ENCODE data around the gene TCF7L2.

The TCF7L2 gene

DNA sequence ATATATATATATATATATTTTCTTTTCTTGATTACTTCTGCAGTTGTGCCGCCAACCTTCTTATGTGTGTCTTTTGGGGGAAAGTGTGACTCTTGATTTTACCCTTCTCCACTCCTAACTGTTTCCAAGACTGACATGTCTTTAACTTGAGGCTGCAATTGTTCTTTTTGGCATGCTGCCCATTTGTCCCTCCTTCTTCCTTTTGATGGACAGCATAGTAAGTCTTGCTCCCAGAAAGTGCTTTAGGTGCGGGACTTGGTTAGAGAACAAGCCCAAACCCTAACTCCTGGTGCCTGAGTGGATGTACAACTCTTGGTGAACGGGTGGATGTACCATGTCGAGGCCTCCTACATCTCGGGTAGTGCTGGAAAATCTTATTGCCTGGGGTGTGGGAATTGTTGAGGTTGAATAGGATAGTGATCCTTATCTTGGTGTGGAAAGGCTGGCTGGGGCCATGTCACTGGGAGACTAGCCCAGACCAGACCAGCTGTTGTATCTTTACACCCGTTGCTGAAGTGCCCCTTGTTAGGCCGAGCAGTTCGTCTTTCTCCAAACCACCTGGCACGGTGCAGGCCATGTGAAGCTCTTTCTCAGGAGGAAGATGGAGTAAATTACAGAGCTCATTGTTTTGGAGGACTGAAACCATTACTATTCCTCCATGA is 16.3 kb downstream of the TCF7L2 start:
- no peak for DNase-seq

DNA sequence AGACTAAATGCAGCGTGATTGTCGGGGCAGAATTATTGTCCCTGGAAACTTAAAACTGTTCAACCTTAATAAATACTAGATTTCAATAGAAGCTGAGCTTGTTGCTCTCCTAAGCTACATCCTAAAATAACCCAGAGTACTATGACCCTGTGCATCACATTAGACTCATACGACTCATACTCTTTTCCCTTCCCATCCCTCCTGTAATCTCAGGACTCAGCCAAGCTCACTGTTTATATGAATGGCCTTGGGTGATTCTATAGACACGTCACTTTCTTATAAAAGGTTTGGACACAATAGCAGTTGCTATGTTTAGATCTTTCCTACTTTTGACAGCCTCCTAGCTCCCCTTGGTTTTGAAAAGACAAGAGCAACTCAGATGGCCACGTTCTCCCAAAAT is 17.2 kb downstream of the TCF7L2 start:
- no peak for DNase-seq

DNA sequence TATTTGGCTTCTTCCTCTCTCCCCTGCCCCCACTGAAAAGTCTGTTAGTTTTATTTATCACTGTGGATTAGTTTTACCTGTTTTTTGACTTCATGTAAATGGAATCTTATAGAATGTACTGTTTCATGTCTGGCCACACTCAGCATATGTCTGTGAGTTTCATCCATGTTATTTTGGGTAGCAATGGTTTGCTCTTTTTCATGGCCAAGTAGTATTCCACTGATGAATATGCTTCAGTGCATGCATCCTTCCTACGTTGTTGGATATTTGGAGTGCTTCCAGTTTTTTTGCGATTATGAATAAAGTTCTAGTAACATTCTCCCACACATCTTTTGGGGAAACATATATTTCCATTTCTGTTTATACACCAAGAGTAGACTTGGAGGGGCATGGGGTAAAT is 19.1 kb downstream of the TCF7L2 start:
- DNase-seq: no peak

DNA sequence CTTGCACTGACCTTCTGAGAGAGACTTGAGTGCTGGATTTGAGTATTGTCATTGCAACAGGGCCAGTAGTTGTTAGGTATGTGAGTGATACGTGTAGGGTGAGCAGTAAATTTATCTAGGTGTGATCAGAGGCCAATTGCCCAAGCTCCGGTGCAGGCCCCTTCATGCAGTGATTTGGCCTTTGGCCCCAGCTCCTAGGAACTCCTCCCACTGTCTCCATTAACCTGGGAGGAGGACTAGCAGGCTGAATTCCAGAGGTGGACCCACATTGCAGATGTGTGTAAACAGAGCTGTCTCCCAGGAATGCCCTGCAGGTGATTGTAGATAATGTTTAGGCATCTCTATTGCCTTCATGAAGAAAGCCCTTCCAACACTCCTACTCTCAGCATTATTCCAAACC is 19.5 kb downstream of the TCF7L2 start:
- DNase-seq: no peak

DNA sequence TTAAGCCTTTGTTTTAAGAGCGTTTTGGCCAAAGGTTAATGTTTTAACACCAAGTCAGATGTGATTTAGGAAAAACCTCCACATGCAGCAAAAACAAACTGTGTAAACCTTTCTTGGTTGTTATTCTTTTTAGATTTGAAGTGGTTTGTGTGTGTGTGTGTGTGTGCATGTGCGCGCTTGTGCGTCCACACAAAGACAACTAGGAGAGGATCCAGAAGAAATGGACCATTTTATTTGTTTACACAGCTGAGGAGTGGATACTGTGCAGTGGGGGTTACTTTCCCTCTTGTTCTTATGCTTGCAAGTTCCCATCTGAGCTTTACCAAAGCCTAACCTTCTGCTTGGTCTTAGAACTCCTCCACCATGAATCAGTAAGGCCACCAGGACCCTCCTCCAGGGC is 20.0 kb downstream of the TCF7L2 start:
- no peak for DNase-seq

DNA sequence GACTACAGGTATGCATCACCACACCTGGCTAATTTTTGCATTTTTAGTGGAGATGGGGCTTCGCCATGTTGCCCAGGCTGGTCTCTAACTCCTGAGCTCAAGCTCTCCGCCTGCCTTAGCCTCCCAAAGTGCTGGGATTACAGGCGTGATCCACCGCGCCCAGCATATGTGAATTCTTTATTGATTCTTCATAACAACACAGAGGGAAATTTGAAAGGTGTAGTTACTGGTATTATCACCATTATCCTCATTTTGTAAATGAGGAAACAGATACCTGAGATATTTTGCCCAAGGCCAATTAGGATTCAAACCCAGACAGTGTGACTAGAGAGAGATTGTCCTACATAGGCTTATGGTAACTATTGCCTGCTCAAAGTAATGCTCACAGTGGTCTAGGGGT is 22.6 kb downstream of the TCF7L2 start:
- DNase-seq: no peak

DNA sequence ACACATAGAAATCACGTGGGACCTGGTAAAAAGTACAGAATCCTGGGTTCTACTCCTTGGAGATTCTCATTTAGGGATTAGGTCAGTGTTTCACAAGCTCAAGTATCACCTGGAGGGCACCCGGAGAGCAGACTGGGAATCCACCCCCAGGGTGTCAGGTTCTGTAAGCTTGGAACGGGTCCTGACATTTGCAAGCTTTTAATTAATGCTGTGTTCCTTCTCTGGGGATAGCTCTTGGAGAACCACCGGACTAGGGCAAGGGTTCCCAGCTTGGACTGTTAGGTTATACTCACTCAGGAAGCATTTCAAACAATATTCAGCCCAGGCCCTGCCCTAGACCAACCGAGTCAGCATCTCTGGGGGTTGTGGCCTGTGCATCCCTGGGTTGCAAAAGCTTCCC is 23.0 kb downstream of the TCF7L2 start:
- DNase-seq: no peak

DNA sequence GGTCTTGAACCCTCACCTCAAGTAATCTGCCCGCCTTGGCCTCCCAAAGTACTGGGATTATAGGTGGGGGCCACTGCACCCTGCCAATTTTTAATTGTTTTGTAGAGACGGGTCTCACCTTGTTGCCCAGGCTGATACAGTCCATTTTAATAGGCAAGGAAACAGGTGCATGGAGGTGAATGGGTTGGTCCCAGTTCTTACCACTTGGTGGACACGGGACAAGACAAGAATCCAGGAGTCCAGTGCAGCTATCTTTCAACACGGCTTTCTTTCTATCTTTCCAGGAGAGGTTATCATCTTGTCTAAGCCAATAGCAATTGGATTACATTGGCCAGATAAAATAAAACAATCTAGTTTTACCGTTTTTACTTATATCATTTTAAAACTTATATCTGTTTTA is 23.8 kb downstream of the TCF7L2 start:
- no peak for DNase-seq

DNA sequence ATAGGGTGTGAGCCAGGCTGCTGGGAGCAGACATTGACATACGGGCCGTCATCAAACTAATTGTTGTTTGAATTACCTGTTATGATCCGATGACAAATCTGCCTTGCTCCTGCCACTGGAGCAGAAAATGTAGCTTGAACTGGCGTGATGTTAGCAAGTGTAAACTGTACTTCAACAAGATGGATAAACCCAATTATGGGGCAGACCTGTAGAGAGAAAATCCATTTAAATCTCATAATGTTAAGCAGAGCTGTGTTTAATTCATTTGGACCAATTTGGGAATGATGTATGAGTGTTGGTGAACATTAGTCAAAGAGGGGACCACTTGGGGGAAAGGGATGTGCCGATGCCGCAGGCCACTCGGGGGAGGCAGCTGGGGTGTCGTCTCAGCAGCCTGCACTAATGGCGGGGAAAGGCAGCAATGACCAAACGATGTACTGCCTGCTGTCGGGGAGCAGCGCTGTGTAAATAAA is 27.4 kb downstream of the TCF7L2 start:
- no peak for DNase-seq

DNA sequence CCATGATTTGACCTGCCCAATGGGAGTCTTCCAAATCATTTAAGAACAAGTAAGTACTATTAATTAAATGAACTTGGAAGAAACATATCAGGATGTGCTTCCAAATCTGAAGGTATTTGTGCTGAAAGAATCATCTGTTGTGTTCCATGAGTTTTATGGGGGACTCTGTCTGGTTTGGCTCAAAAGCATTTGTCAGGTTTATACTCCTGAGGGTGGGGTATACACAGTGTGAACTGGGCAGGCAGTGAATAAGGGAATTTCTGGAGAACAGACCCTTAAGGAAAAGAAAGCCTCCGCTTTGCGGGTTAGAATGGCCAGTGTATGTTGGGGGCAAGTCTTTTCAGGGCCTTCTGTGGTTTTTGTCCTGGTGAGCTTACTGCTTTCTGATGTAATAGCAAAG is 29.9 kb downstream of the TCF7L2 start:
- no peak for DNase-seq

DNA sequence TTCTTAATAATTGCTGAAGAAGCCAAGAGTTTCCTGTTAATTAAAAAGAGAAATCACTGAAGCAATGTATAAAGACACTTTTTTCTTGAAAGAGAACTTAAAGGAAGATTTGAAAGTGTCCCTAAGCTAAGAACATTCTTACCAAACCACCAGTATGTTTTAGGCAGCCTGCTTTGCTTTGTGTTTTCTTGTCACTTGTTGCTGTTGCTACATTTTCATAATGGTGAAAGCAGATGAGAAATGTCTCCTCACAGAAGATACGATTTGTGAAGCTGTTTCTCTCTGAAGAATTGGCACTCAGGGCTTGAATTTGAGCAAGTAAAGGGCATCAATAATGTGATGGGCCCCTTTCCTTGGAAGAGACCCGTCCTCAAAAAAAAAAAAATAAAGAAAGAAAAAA is 30.9 kb downstream of the TCF7L2 start:
- no peak for DNase-seq

DNA sequence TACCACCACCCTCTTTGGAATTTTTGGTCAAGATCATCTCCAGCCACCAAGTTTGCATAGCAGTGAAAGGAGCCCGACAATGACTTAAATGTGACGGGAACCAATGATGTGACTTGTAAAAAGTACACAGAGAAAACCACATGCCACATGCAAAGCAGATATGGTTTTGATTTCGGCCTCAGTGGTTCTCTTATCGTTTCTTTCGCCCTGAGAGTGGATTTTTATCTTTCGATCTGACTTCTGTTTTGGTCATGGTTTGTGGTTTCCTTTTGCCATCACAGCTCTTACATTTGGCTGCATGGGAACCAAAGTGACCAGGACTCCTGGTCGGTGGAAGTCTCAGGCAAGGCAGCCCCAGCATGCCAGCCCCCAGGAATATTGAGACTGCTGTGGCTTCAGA is 31.5 kb downstream of the TCF7L2 start:
- no peak for DNase-seq

DNA sequence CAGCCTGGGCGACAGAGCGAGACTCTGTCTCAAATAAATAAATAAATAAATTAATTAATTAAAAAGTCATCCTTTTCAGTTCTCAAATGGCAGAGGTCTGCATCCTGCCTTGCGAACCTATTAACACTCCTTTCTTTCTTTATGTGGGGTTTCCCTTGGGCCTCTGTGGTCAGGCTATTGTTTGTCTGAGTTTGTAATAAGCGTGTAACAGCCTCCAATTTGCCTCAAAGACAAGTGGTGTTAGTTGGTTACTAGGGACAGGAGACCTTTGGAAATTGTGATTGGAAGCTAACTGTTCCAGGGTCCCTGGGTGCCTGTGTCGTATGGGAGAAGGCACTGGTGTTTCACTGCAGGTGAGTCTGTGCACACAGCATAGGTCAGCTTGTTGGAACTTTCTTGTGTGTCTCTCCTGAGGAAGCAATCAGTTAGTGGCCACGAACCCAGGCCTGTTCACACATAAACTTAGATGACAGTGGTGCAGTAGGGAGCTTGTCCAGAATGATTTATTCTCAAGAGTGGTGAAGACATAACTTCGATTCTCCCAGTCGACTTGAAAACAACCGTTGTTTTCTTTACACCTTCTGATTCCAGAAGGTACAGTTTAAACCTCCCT is 33.5 kb downstream of the TCF7L2 start:
- DNase-seq: no peak

DNA sequence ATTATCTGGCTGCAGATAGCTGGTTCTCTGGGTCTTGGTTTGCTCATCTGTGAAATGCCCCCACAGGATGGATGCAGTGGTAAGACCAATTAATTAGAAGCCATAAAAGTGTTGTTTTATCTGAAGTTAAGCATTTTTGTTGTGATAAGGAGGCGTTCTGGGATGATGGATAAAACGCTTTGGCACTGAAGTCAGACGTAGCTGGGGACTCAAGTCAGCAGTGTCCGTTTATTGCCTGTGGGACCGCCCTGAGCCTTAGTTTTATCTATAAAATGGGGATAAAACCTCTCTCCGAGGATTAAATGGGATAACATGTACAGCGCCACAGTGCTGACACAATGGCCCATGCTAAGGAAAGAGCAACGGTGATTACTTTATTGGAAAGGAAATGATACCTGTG is 34.7 kb downstream of the TCF7L2 start:
- no peak for DNase-seq

DNA sequence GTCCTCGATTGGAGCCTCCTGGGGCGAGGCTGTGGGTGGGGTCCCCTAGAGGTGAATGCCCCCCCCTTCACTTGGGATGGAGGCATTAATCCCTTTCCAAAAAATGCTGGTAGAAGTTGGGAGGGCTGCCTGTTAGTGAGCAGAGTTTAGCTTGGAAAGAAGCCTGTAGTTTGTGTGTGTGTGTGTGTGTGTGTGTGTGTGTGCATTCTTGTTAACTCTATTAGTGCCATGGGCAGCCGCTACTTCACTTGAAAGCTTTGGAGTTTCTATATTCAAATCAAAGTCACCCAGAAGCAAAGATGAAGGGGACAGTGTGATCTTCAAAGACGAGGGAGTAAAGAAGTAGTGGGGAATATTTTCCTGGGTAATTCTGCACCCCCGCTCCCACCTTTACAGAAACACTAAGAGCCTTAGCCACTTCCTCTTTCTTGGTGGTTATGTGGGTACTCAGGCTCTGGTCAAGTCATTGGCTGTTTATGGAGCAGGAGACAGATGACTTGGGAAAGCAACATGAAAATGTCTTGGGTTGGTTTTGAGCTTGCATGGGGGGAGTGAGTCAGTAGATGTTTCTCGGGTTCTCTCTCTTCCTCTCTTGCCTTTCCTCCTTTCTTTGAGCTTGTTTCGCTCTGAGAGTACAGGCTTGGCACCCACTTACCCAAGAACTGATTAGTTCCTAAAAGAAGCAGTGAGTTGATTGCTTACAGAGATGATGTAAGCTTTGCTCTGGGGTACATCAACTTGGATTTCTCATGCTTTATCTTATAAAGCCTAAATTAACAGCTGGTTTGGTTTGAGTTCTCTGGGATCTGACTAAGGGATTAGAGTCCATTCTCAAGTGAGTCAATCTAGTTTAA is 35.9 kb downstream of the TCF7L2 start:
- DNase-seq: no peak

DNA sequence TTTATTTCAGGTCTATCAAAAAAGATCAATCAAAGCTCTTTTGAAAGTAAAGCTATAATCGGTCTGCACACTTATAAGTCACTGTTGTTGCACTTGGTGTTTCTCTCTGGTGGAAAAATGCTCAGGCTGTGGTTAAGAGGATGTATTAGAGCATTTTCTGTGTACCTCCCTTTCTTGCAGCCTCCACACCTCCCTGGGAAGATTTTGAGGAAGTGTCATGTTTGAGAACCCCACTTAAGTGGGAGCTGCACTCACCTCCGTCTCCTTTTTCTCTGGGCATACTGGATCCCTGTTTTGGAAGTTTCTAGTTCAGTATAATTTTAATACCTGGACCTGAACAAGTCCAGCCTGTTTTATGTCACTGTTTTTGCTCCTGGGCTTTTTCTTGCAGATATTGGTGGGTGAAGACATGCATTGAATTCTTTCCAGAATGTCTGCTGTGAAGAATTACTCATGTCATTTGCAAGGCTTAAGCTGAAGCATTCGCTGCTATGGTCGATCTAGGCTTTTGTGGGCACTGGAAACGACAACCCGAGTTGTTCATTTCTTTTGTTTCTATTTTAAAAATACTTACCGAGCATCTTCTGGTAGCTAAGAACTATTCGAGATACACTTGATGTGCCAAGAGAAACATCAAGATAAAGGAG is 36.6 kb downstream of the TCF7L2 start:
- no peak for DNase-seq

DNA sequence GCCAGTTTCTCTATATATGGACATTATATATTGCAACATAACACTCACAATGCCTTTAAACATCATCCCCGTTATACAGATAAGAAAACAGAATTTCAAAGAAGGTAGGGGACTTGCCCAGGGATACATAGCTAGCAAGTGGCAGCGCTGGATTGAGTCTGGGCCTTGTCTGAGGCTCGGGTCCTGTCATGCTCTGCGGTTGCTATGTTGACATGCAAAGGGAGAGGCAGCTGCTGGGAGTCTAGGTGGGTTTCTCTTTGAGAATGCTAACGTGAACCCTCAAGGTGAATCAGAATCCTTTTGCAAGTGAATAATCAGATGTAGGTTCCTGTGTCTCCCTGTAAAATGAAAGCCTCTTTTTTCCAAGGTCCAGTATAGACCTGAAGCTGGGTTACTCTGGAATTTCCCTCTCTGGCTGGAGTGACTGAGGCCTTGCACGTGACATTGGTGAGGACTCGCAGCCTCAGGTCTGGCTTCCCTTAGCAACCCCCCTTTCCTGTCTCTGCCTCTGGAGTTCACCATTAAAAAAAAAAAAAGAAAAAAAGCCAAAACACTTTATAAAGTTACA is 38.9 kb downstream of the TCF7L2 start:
- DNase-seq: no peak

DNA sequence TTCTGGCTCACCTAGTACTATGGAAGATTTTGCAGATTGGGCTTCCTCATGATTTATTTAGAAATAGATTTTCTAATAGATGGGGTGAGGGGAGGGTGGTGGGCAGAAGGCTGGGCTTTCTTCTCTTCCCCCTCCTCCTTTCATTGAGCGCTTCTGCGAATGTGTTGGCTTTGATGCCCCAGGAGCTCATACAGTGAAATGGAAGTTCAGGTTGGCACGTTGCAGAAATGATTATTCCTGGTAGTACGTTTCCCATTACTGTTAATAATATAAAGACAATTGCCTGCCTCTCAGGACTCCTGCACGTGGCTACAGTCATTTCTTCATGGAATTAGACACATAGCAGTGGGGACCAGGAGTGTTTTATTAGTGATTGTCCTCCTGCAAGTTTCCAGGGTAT is 39.8 kb downstream of the TCF7L2 start:
- DNase-seq: no peak

DNA sequence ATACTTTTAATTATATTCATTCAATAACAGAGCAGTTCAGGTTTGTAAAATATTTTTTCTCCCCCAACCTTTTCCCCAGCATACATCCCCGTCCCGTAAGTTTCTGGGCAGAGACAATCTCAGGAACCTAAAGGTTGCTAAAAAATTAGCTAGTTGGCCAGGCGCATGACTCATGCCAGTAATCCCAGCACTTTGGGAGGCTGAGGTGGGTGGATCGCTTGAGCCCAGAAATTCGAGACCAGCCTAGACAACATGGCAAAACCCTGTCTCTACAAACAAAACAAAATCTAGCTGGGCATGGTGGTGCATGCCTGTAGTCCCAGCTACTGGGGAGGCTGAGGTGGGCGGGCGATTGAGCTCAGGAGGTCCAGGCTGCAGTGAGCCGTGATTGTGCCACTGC is 40.2 kb downstream of the TCF7L2 start:
- no peak for DNase-seq

DNA sequence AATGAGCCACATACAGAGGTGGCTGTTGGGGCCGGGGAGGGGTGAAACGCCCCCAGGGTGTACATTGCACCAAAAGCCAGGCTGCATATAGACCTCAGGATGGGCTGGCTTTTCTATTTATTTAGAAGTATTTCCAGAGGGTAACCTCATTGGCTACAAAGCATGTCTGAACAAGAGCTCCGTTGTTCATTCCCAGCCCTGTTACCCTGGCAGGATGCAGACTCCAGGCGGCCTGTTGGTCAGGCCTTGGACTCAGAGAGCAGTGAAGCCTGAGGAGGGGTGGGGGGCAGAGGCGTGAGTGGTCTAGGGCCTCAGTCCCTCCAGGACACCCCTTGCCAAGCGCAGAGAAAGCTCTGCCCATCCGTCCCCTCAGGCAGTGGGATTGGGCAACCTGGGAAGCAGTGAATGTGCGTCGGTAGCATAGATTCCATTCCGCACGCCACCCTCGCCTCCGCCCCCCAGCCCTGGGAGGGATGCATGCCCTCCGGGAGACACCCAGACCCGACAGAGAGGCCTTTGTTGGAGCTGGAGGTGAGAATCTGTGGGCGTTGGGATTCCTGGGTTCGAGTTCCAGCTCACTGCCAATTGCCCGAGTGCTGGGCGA is 41.9 kb downstream of the TCF7L2 start:
- no peak for DNase-seq

DNA sequence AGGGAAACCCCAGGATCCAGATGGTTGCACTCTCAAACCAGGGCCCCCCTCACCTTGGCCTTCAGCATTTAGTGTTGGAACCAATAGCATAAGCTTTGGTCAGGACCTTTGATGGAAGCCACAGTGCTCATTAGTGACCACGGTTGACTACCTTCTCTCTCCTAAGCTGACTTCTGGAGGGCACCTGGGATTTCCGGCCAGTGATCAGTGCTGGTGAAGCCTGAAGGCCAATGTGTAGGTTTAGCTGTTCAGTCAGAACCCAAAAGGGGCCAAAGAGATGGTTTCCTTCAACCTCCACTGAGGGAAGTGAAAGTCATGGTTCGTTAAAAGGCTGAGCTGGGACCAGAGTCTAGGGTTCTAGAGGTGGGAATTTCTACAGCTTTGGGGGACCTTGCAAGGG is 46.4 kb downstream of the TCF7L2 start:
- no peak for DNase-seq

DNA sequence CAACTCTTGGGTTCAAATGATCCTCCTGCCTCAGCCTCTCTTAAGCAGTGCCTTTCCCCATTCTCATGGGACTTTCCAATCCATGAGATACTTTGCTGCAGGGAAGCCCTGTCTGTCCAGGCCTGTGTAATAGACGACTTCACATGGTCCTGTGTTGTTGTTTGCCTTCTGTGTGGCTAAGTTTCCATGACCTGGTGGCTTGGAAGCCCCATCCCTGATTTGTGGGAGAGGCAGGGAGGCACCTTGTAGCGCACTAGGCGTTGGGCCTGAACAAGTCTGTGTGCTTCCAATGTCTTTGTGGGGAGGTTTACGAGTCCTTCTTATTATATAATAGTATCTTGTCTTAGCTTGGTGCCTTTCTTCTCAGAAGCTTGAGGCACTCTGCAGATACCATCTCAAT is 49.1 kb downstream of the TCF7L2 start:
- DNase-seq: no peak

DNA sequence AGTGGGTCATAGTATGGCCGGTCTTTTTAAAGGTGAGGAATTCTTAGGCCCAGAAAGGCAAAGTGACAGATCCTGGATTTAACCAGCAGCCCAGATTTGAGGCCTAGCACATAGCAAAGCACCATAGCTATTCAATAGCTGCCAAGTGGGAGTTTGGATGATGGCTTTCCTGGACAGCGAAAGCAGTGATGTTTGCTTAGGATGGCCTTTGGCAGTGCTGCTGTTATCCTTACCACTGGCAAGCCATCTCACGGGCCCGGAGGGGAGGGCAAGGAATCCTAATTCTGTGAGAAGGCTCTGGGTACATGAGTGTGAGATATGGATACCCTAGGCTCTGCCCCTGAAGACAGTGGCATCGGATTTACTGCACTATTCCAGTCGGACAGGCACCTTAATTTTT is 50.4 kb downstream of the TCF7L2 start:
- no peak for DNase-seq

Data from activated effector memory CD4-positive, alpha-beta T cell treated with Interleukin-2 at 50 U/mL for 16 hours (primary cell).